Astrocyte (in vitro differentiated cells and primary cell): ENCODE measurements around the gene CHST11.

Source experiments
- CTCF ChIP-seq: IDR thresholded peaks from 2 replicates; pipeline ENCODE4 v1.5.1; 2011; ENCODE audit warnings: low read depth, mild to moderate bottlenecking, inconsistent platforms, low read length, moderate library complexity; ENCODE audit not compliant: insufficient read depth
- EZH2 ChIP-seq: IDR thresholded peaks from 2 replicates; pipeline ENCODE4 v1.6.1; 2012; ENCODE audit warnings: mild to moderate bottlenecking, low read length, inconsistent platforms; ENCODE audit not compliant: insufficient read depth

GRCh38 chr12:104565606-104566243 is 109.0 kb downstream of the CHST11 start:
- TF ChIP-seq CTCF (no peak), EZH2 (no peak)
